ENCODE measurements around the gene SMPX.

The SMPX gene

GRCh38 chrX:21711129-21711847, 46.6 kb downstream of the SMPX start:
- no peak for DNase-seq

- no peak for DNase-seq
Measured at GRCh38 chrX:21708116-21708515, 49.8 kb downstream of the SMPX start.

- no peak for DNase-seq
Measured at GRCh38 chrX:21705225-21705624, 52.7 kb downstream of the SMPX start.

GRCh38 chrX:21702725-21703124, 55.2 kb downstream of the SMPX start:
- no peak for DNase-seq

GRCh38 chrX:21700967-21701366, 56.9 kb downstream of the SMPX start:
- no peak for DNase-seq

- DNase-seq = no peak
Measured at GRCh38 chrX:21700275-21700674, 57.6 kb downstream of the SMPX start.

GRCh38 chrX:21699136-21699535, 58.8 kb downstream of the SMPX start:
- no peak for DNase-seq

- no peak for DNase-seq
Measured at GRCh38 chrX:21698272-21698671, 59.6 kb downstream of the SMPX start.

- DNase-seq = no peak
Measured at GRCh38 chrX:21691512-21692018, 66.4 kb downstream of the SMPX start.

GRCh38 chrX:21683941-21684340, 74.0 kb downstream of the SMPX start:
- no peak for DNase-seq

GRCh38 chrX:21678048-21678612, 79.8 kb downstream of the SMPX start:
- DNase-seq = no peak

GRCh38 chrX:21675931-21676330, 82.0 kb downstream of the SMPX start:
- no peak for DNase-seq

- no peak for DNase-seq
Measured at GRCh38 chrX:21674430-21675186, 83.3 kb downstream of the SMPX start.

- DNase-seq = no peak
Measured at GRCh38 chrX:21666679-21667078, 91.2 kb downstream of the SMPX start.

GRCh38 chrX:21666252-21666651, 91.7 kb downstream of the SMPX start:
- DNase-seq = no peak

- no peak for DNase-seq
Measured at GRCh38 chrX:21662761-21663160, 95.2 kb downstream of the SMPX start.

GRCh38 chrX:21661316-21661715, 96.6 kb downstream of the SMPX start:
- no peak for DNase-seq

GRCh38 chrX:21660156-21660555, 97.8 kb downstream of the SMPX start:
- DNase-seq = no peak

- DNase-seq = no peak
Measured at GRCh38 chrX:21659320-21659719, 98.6 kb downstream of the SMPX start.

- peak; percentile 21 for DNase-seq
Measured at GRCh38 chrX:21658746-21659145, 99.2 kb downstream of the SMPX start.

- peak; percentile 5 to 13 for DNase-seq
Measured at GRCh38 chrX:21658152-21658737, 99.7 kb downstream of the SMPX start, which contains the start of gene KLHL34. Gene KLHL34 (minus strand): TSS chrX:21658330. CDS start chrX:21657788, 542 bp downstream.

GRCh38 chrX:21657318-21658151, 100.4 kb downstream of the SMPX start:
- DNase-seq = peak in 1 of 2 experiments; percentile 1
